SJCRH30 (cell line): ENCODE data around the gene PLA2G4C. TPM values are rescaled to one million over a fixed set of nuclear protein-coding genes. Genes with fewer than 3 reads are reported as not detected.
A peak's percentile ranks its signal among the peaks of the same experiment; 100 is the strongest.
"Not testable (repeated sequence)": the region's sequence is repeated elsewhere in the genome, so short reads cannot be mapped to it uniquely, and the experiment has no call there.

Experiments
- DNase-seq, 2 experiments: peaks; one replicate each; pipeline ENCODE4 v3.0.0-alpha.2; 2015 to 2020
- H3K27ac ChIP-seq: fragments of 250-450 bp; sonication (Bioruptor Pico); 2 replicates; pipeline ENCODE4 v1.5.1; 2020; ENCODE audit warnings: mild to moderate bottlenecking, moderate library complexity
- H3K27me3 ChIP-seq: fragments of 250-450 bp; sonication (Bioruptor Pico); 2 replicates; pipeline ENCODE4 v1.5.1; 2020; ENCODE audit warnings: mild to moderate bottlenecking, moderate library complexity
- H3K36me3 ChIP-seq: fragments of 250-450 bp; sonication (Bioruptor Pico); 2 replicates; pipeline ENCODE4 v1.5.1; 2020; ENCODE audit warnings: mild to moderate bottlenecking, moderate library complexity
- H3K4me1 ChIP-seq: fragments of 250-450 bp; sonication (Bioruptor Pico); 2 replicates; pipeline ENCODE4 v1.5.1; 2020; ENCODE audit warnings: mild to moderate bottlenecking, moderate library complexity
- H3K4me3 ChIP-seq: fragments of 250-450 bp; sonication (Bioruptor Pico); 2 replicates; pipeline ENCODE4 v1.5.1; 2020; ENCODE audit warnings: mild to moderate bottlenecking, moderate library complexity
- H3K9me3 ChIP-seq: fragments of 250-450 bp; sonication (Bioruptor Pico); replicated peaks from 2 replicates; pipeline ENCODE4 v1.5.1; 2020; ENCODE audit warnings: mild to moderate bottlenecking, moderate library complexity
- total RNA-seq: library from RNA; depleted of rRNA; stranded (reverse); fragments of >200 nt; shearing (Covaris generic); gene quantifications from 2 replicates; pipeline ENCODE4 v1.2.3, GENCODE V29; 2014

Gene PLA2G4C
- total RNA-seq, 1 experiment from 2014 or later: 1.4 TPM

GRCh38 chr19:48094129-48094854, 16.3 kb downstream of the PLA2G4C start:
- Histone ChIP-seq H3K27ac (no peak overlapping the region), H3K9me3 (no peaks in the 10 kb centered on the region), H3K4me3 (no peak overlapping the region), H3K36me3 (no peaks in the 10 kb centered on the region), H3K4me1 (no peaks in the 10 kb centered on the region), H3K27me3 (no peaks in the 10 kb centered on the region)
- DNase-seq: no peak

GRCh38 chr19:48091111-48091718, 19.4 kb downstream of the PLA2G4C start:
- H3K27ac ChIP-seq, H3K9me3 ChIP-seq, H3K4me3 ChIP-seq, H3K36me3 ChIP-seq, H3K4me1 ChIP-seq, H3K27me3 ChIP-seq: not testable (repeated sequence)
- DNase-seq: peak; percentile 71

- H3K27me3 ChIP-seq: no peaks in the 10 kb centered on the region
- no peaks in the 10 kb centered on the region for H3K4me1 ChIP-seq
- no peak overlapping the region for H3K4me3 ChIP-seq
- no peaks in the 10 kb centered on the region for H3K36me3 ChIP-seq
- H3K9me3 ChIP-seq: no peaks in the 10 kb centered on the region
- DNase-seq: no peak
- H3K27ac ChIP-seq: no peak overlapping the region
Observed at GRCh38 chr19:48090281-48090802, 20.3 kb downstream of the PLA2G4C start.

- H3K4me1 ChIP-seq: not testable (repeated sequence)
Observed at GRCh38 chr19:48088991-48089390, 21.6 kb downstream of the PLA2G4C start.

GRCh38 chr19:48085904-48086864, 24.4 kb downstream of the PLA2G4C start:
- H3K27me3 ChIP-seq: peaks cover 4% of the 10 kb centered on the region; the same call in 1 of the 2 replicates
- H3K9me3 ChIP-seq: no peaks in the 10 kb centered on the region
- no peak overlapping the region for H3K27ac ChIP-seq
- no peak overlapping the region for H3K4me3 ChIP-seq
- H3K36me3 ChIP-seq: no peaks in the 10 kb centered on the region
- H3K4me1 ChIP-seq: no peaks in the 10 kb centered on the region
- no peak for DNase-seq

More at GRCh38 chr19:48088991-48089390, 21.6 kb downstream of the PLA2G4C start:
- H3K27me3 ChIP-seq, H3K4me3 ChIP-seq, DNase-seq, H3K36me3 ChIP-seq, H3K9me3 ChIP-seq, H3K27ac ChIP-seq: not testable (repeated sequence)

- no peak overlapping the region for H3K4me3 ChIP-seq
- H3K36me3 ChIP-seq: no peaks in the 10 kb centered on the region
- H3K4me1 ChIP-seq: no peaks in the 10 kb centered on the region
- H3K27ac ChIP-seq: no peak overlapping the region
- DNase-seq: no peak
- peaks cover 4% of the 10 kb centered on the region; the same call in 1 of the 2 replicates for H3K27me3 ChIP-seq
- H3K9me3 ChIP-seq: no peaks in the 10 kb centered on the region
Observed at GRCh38 chr19:48085076-48085475, 25.5 kb downstream of the PLA2G4C start.

- H3K36me3 ChIP-seq: no peaks in the 10 kb centered on the region
- H3K27ac ChIP-seq: no peak overlapping the region
- H3K9me3 ChIP-seq: no peaks in the 10 kb centered on the region
- H3K27me3 ChIP-seq: peaks cover 4% of the 10 kb centered on the region; the same call in 1 of the 2 replicates
- H3K4me3 ChIP-seq: no peak overlapping the region
- no peaks in the 10 kb centered on the region for H3K4me1 ChIP-seq
- no peak for DNase-seq
Observed at GRCh38 chr19:48081106-48081505, 29.5 kb downstream of the PLA2G4C start.

GRCh38 chr19:48070177-48070769, 40.3 kb downstream of the PLA2G4C start:
- not testable (repeated sequence) for H3K4me1 ChIP-seq, H3K9me3 ChIP-seq, H3K4me3 ChIP-seq, H3K27me3 ChIP-seq, H3K36me3 ChIP-seq, DNase-seq, H3K27ac ChIP-seq

GRCh38 chr19:48069435-48069834, 41.2 kb downstream of the PLA2G4C start:
- no peaks in the 10 kb centered on the region for H3K36me3 ChIP-seq
- no peaks in the 10 kb centered on the region for H3K9me3 ChIP-seq
- no peak overlapping the region for H3K4me3 ChIP-seq
- H3K27ac ChIP-seq: no peak overlapping the region
- H3K27me3 ChIP-seq: no peaks in the 10 kb centered on the region
- no peaks in the 10 kb centered on the region for H3K4me1 ChIP-seq
- no peak for DNase-seq

- Histone ChIP-seq H3K9me3 (no peaks in the 10 kb centered on the region), H3K27me3 (no peaks in the 10 kb centered on the region), H3K36me3 (no peaks in the 10 kb centered on the region), H3K27ac (no peak overlapping the region), H3K4me1 (no peaks in the 10 kb centered on the region), H3K4me3 (no peak overlapping the region)
- DNase-seq: no peak
Observed at GRCh38 chr19:48064509-48064908, 46.1 kb downstream of the PLA2G4C start.

GRCh38 chr19:48061401-48062344, 48.9 kb downstream of the PLA2G4C start:
- no peaks in the 10 kb centered on the region for H3K4me1 ChIP-seq
- H3K27me3 ChIP-seq: no peaks in the 10 kb centered on the region
- H3K36me3 ChIP-seq: no peaks in the 10 kb centered on the region
- no peak overlapping the region for H3K27ac ChIP-seq
- H3K9me3 ChIP-seq: no peaks in the 10 kb centered on the region
- no peak overlapping the region for H3K4me3 ChIP-seq
- DNase-seq: no peak

GRCh38 chr19:48060381-48060780, 50.2 kb downstream of the PLA2G4C start:
- DNase-seq: no peak
- no peaks in the 10 kb centered on the region for H3K9me3 ChIP-seq
- H3K36me3 ChIP-seq: no peaks in the 10 kb centered on the region
- no peak overlapping the region for H3K4me3 ChIP-seq
- H3K27me3 ChIP-seq: no peaks in the 10 kb centered on the region
- H3K4me1 ChIP-seq: no peaks in the 10 kb centered on the region
- H3K27ac ChIP-seq: no peak overlapping the region

- Histone ChIP-seq H3K4me1 (no peaks in the 10 kb centered on the region), H3K4me3 (no peak overlapping the region), H3K36me3 (no peaks in the 10 kb centered on the region), H3K27ac (no peak overlapping the region), H3K9me3 (no peaks in the 10 kb centered on the region), H3K27me3 (no peaks in the 10 kb centered on the region)
- no peak for DNase-seq
Observed at GRCh38 chr19:48059331-48059730, 51.3 kb downstream of the PLA2G4C start.

GRCh38 chr19:48053856-48054255, 56.8 kb downstream of the PLA2G4C start:
- H3K36me3 ChIP-seq: no peaks in the 10 kb centered on the region
- H3K27ac ChIP-seq: no peak overlapping the region
- H3K9me3 ChIP-seq: no peaks in the 10 kb centered on the region
- DNase-seq: no peak
- H3K27me3 ChIP-seq: no peaks in the 10 kb centered on the region
- no peaks in the 10 kb centered on the region for H3K4me1 ChIP-seq
- H3K4me3 ChIP-seq: no peak overlapping the region
